GM23338 (cell line): Measurements from ENCODE around the gene MAPRE3. TPM values are rescaled to one million over a fixed set of nuclear protein-coding genes. Genes with fewer than 3 reads are reported as not detected.

Experiments
- ATAC-seq: fragments of 200-7000 bp; cut with Tn5 transposase; 3 replicates; pipeline ENCODE4 v1.9.1; 2020
- DNase-seq: peaks from one replicate; pipeline ENCODE4 v3.0.0-alpha.2; 2015; ENCODE audit warnings: low spot score
- H2AFZ ChIP-seq: fragments of 200-600 bp; sonication (generic); 2 replicates; pipeline ENCODE4 v1.8.0; 2016; ENCODE audit warnings: antibody characterized with exemption, mild to moderate bottlenecking, moderate library complexity
- H3F3A ChIP-seq: fragments of 200-600 bp; sonication (generic); replicated peaks from 2 replicates; pipeline ENCODE4 v1.8.0; 2017; ENCODE audit warnings: antibody characterized with exemption, mixed run types, low read depth
- H3K27ac ChIP-seq: fragments of 200-600 bp; sonication (generic); 2 replicates; pipeline ENCODE4 v1.6.1; 2016; ENCODE audit warnings: low read depth
- H3K27me3 ChIP-seq: fragments of 200-600 bp; sonication (generic); 2 replicates; pipeline ENCODE4 v1.8.0; 2016; ENCODE audit warnings: mild to moderate bottlenecking, mixed run types, moderate library complexity; ENCODE audit not compliant: insufficient read depth
- H3K36me3 ChIP-seq: fragments of 200-600 bp; sonication (generic); 2 replicates; pipeline ENCODE4 v1.8.0; 2016; ENCODE audit warnings: mild to moderate bottlenecking; ENCODE audit not compliant: insufficient read depth
- H3K4me1 ChIP-seq: fragments of 200-600 bp; sonication (generic); 2 replicates; pipeline ENCODE4 v1.8.0; 2016; ENCODE audit warnings: mild to moderate bottlenecking, moderate library complexity; ENCODE audit not compliant: insufficient read depth
- H3K4me2 ChIP-seq: fragments of 200-600 bp; sonication (generic); 2 replicates; pipeline ENCODE4 v1.7.1; 2017; ENCODE audit warnings: mixed run types
- H3K4me3 ChIP-seq: fragments of 200-600 bp; sonication (generic); 2 replicates; pipeline ENCODE4 v1.6.1; 2016; ENCODE audit warnings: mixed run types
- H3K79me2 ChIP-seq: fragments of 200-600 bp; sonication (generic); replicated peaks from 2 replicates; pipeline ENCODE4 v1.8.0; 2017; ENCODE audit warnings: mild to moderate bottlenecking; ENCODE audit not compliant: insufficient read depth
- H3K9me2 ChIP-seq: fragments of 200-600 bp; sonication (generic); 2 replicates; pipeline ENCODE4 v1.8.0; 2017; ENCODE audit not compliant: insufficient read depth
- H4K20me1 ChIP-seq: fragments of 200-600 bp; sonication (generic); replicated peaks from 2 replicates; pipeline ENCODE4 v1.8.0; 2017; ENCODE audit warnings: mild to moderate bottlenecking; ENCODE audit not compliant: insufficient read depth
- H3K27ac Mint-ChIP-seq: 2 replicates; pipeline ENCODE4 v1.8.0; 2020; ENCODE audit warnings: inconsistent platforms, mild to moderate bottlenecking, moderate library complexity, mixed read lengths
- H3K27me3 Mint-ChIP-seq: 3 replicates; pipeline ENCODE4 v1.8.0; 2022; ENCODE audit warnings: low read depth, mild to moderate bottlenecking, moderate library complexity, mixed read lengths, inconsistent platforms; ENCODE audit not compliant: insufficient read depth, poor library complexity
- H3K36me3 Mint-ChIP-seq: 3 replicates; pipeline ENCODE4 v1.8.0; 2021; ENCODE audit warnings: low read depth, mild to moderate bottlenecking, inconsistent platforms, moderate library complexity, mixed read lengths
- H3K4me1 Mint-ChIP-seq: 3 replicates; pipeline ENCODE4 v1.8.0; 2020; ENCODE audit warnings: mild to moderate bottlenecking, inconsistent platforms, mixed read lengths
- H3K4me3 Mint-ChIP-seq: 3 replicates; pipeline ENCODE4 v1.8.0; 2021; ENCODE audit warnings: moderate library complexity, mild to moderate bottlenecking, inconsistent platforms, mixed read lengths
- H3K9me3 Mint-ChIP-seq: 3 replicates; pipeline ENCODE4 v1.8.0; 2020; ENCODE audit warnings: moderate library complexity, mild to moderate bottlenecking, inconsistent platforms, mixed read lengths
- CREB1 ChIP-seq: fragments of 250-450 bp; sonication (Bioruptor Pico); IDR thresholded peaks from 2 replicates; pipeline ENCODE4 v1.5.0; 2020; ENCODE audit warnings: low read depth, mild to moderate bottlenecking, moderate library complexity
- CTCF ChIP-seq, 2 experiments: fragments of 200-600 bp in 1 of 2; sonication (generic) in 1 of 2; conservative IDR thresholded peaks; 2 replicates each; pipeline versions ENCODE4 v1.5.1 to v1.6.1; 2016 to 2017; ENCODE audit warnings: antibody characterized with exemption in 2 of 2, low read depth in 2 of 2, mild to moderate bottlenecking in 2 of 2, moderate library complexity in 1 of 2
- ETS1 ChIP-seq: IDR thresholded peaks from 2 replicates; pipeline ENCODE4 v1.6.1; 2016; ENCODE audit warnings: antibody characterized with exemption
- EZH2 ChIP-seq: fragments of 200-600 bp; sonication (generic); IDR thresholded peaks from one replicate; pipeline ENCODE4 v1.8.0; 2017; ENCODE audit warnings: antibody characterized with exemption, mild to moderate bottlenecking, low read depth; ENCODE audit not compliant: unreplicated experiment
- EZH2phosphoT487 ChIP-seq: fragments of 200-600 bp; sonication (generic); IDR thresholded peaks from one replicate; pipeline ENCODE4 v1.8.1; 2018; ENCODE audit warnings: antibody characterized with exemption; ENCODE audit not compliant: unreplicated experiment
- JUNB ChIP-seq: IDR thresholded peaks from one replicate; pipeline ENCODE4 v1.6.1; 2016; ENCODE audit warnings: antibody characterized with exemption; ENCODE audit not compliant: unreplicated experiment
- NANOG ChIP-seq: IDR thresholded peaks from 2 replicates; pipeline ENCODE4 v1.6.1; 2016; ENCODE audit warnings: antibody characterized with exemption, borderline replicate concordance
- POLR2AphosphoS5 ChIP-seq: IDR thresholded peaks from 2 replicates; pipeline ENCODE4 v1.6.1; 2016; ENCODE audit warnings: antibody characterized with exemption, low read depth
- REST ChIP-seq: IDR thresholded peaks from one replicate; pipeline ENCODE4 v1.6.1; 2018; ENCODE audit warnings: antibody characterized with exemption; ENCODE audit not compliant: unreplicated experiment
- STAT1 ChIP-seq: IDR thresholded peaks from one replicate; pipeline ENCODE4 v1.6.1; 2016; ENCODE audit warnings: antibody characterized with exemption; ENCODE audit not compliant: unreplicated experiment
- ZNF114 ChIP-seq: fragments of 250-450 bp; sonication (Bioruptor Pico); IDR thresholded peaks from 2 replicates; pipeline ENCODE4 v1.5.0; 2020; ENCODE audit warnings: mild to moderate bottlenecking, moderate library complexity
- ZNF331 ChIP-seq: fragments of 250-450 bp; sonication (Bioruptor Pico); IDR thresholded peaks from 2 replicates; pipeline ENCODE4 v1.5.0; 2020; ENCODE audit warnings: low read depth, mild to moderate bottlenecking, moderate library complexity
- ZNF462 ChIP-seq: fragments of 250-450 bp; sonication (Bioruptor Pico); IDR thresholded peaks from 2 replicates; pipeline ENCODE4 v1.5.0; 2020; ENCODE audit warnings: mild to moderate bottlenecking, moderate library complexity
- polyA plus RNA-seq: library from polyadenylated mRNA; unstranded; fragments of >200 nt; fragmentation: Nextera tagmentation; extraction: Ambion mirVana; gene quantifications from 2 replicates; pipeline ENCODE4 v1.2.1, GENCODE V29; 2016
- total RNA-seq: library from RNA; depleted of rRNA; stranded (reverse); fragments of >200 nt; shearing (Covaris generic); gene quantifications from 2 replicates; pipeline ENCODE4 v1.2.3, GENCODE V29; 2014

Gene MAPRE3
- total and polyA plus RNA-seq, 2 experiments from 2014 or later = 3.3 to 4.5 TPM

GRCh38 chr2:27027211-27027651, 56.8 kb downstream of the MAPRE3 start:
- Mint-ChIP-seq H3K27me3 (peaks cover 14% of the 10 kb centered on the region), H3K27ac (no peak overlapping the region), H3K4me1 (peaks cover 13% of the 10 kb centered on the region), H3K36me3 (peaks cover 5% of the 10 kb centered on the region; the same call in 2 of the 3 replicates), H3K9me3 (no peaks in the 10 kb centered on the region), H3K4me3 (no peak overlapping the region)
- no peaks in the 10 kb centered on the region for H3F3A ChIP-seq
- no peaks in the 10 kb centered on the region; the same call in 1 of the 2 replicates for H4K20me1 ChIP-seq
- no peak for ATAC-seq
- no peaks in the 10 kb centered on the region for H3K79me2 ChIP-seq
- H3K4me3 ChIP-seq = no peak overlapping the region
- H3K36me3 ChIP-seq = no peaks in the 10 kb centered on the region
- H2AFZ ChIP-seq = no peak overlapping the region
- H3K4me1 ChIP-seq = peaks cover 4% of the 10 kb centered on the region; the same call in 1 of the 2 replicates
- H3K4me2 ChIP-seq = no peak overlapping the region
- no peak for DNase-seq
- no peak for TF ChIP-seq REST
- TF ChIP-seq CREB1 (CRISPR knock-in tag) = no peak
- TF ChIP-seq ZNF114 (CRISPR knock-in tag) = no peak
- no peak for TF ChIP-seq ZNF462 (CRISPR knock-in tag)
- no peak for TF ChIP-seq EZH2
- TF ChIP-seq ETS1 = no peak
- no peak for TF ChIP-seq STAT1
- TF ChIP-seq JUNB = no peak
- no peak for TF ChIP-seq CTCF (conservative IDR thresholded peaks at IDR 0.05; ENCODE audit: low read depth in 2 of 2)
- no peak for TF ChIP-seq NANOG
- TF ChIP-seq POLR2AphosphoS5 = no peak
- TF ChIP-seq EZH2phosphoT487 = no peak
- no peak for TF ChIP-seq ZNF331 (CRISPR knock-in tag)
- H3K27ac ChIP-seq = no peak overlapping the region
- H3K27me3 ChIP-seq = no peaks in the 10 kb centered on the region
- H3K9me2 ChIP-seq = no peaks in the 10 kb centered on the region
